ENCODE measurements around the gene THSD4.

THSD4 gene

DNA sequence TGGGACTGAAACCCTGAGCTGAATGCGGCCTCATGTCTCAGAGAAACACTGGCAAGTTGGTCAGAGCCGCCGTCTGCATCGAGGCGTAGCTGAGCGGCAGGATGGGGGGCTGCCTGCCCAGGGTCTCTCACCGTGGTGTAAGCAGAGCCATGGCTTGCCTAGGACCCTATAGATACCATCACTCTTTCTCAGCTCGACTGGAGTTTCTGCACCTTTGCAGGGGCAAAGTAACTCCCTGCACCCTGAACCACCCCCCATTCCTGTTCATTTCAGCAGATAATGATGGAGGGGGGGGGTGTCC is 666.6 kb downstream of the THSD4 start:
- no peaks in the 10 kb centered on the region for H3K9me3 ChIP-seq (ENCODE audit: low read depth, low read length)
- no peak overlapping the region for H3K9ac ChIP-seq (ENCODE audit: insufficient read length)
- no peak overlapping the region for H3K27ac ChIP-seq
- no peak for DNase-seq (ENCODE audit: low read depth, low spot score)
- no peak overlapping the region for H3K4me3 ChIP-seq
- no peak for TF ChIP-seq EZH2 (IDR thresholded peaks at IDR 0.05)
- TF ChIP-seq FOXP2 (optimal IDR thresholded peaks at IDR 0.05; ENCODE audit: control extremely low read depth, extremely low read length, insufficient read depth) = no peak
- no peak for TF ChIP-seq POLR2AphosphoS5 (IDR thresholded peaks at IDR 0.05; ENCODE audit: borderline replicate concordance, low read depth, low read length)
- H3K36me3 ChIP-seq (ENCODE audit: insufficient read depth, low read length) = no peaks in the 10 kb centered on the region

DNA sequence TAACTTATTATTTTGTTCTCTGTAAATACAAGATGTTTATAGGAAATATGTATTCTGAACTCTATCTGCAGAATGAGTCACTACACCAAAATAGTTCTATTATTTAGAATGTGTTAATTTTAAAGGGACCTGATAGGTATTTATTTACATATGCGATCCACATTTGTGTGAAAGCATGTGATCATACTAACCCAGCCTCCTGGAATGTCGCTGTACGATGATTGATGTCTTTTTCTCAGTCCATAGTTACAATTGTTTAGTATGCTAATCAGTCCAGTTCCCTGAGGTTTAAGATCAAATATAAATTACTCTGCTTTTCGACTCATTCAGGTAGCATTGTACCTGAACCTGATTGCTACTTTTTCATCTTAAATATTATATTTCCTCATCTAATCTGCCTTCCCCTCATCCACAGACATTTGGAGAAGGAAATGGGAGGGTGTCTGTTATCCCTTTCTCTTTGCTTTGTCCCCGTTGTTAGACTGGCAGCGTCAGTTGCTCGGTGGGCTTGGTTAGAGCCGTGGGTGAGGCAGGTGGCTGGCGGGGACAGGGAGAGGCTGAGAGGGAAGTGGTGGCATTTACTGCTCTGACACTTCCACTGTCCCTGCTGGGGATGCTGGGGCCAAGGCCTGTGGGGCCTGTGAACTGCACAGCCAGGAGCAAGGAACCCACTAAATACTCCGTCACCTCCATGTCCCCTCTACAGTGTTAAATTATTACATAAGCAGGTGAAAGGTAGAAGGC is 667.3 kb downstream of the THSD4 start:
- no peak for DNase-seq (ENCODE audit: low read depth, low spot score)
- Histone ChIP-seq H3K9ac (ENCODE audit: insufficient read length) (no peak overlapping the region), H3K36me3 (ENCODE audit: insufficient read depth, low read length) (no peaks in the 10 kb centered on the region), H3K4me3 (no peak overlapping the region), H3K27ac (no peak overlapping the region), H3K9me3 (ENCODE audit: low read depth, low read length) (no peaks in the 10 kb centered on the region)
- TF ChIP-seq EZH2 (IDR thresholded peaks at IDR 0.05) (no peak), FOXP2 (optimal IDR thresholded peaks at IDR 0.05; ENCODE audit: control extremely low read depth, extremely low read length, insufficient read depth) (no peak), POLR2AphosphoS5 (IDR thresholded peaks at IDR 0.05; ENCODE audit: borderline replicate concordance, low read depth, low read length) (no peak)

DNA sequence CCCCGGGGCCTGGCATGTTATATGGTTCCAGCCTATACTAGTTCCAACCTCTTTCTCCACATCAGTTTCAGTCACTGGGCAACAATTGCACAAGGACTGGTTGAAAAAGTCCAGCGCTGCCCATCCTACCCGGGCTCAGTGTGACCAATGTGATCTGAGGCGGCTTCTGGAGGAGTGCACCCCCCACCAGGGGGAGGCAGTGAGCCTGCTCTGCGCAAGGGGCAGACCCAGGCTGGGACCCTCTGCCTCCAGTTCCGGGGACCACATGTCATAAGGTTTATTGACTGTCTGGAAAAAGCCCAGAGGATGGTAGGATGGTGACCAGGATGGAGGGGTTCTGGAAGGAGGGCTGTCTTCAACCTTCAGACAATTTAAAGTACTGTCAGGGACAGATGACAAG is 669.4 kb downstream of the THSD4 start:
- H3K9me3 ChIP-seq (ENCODE audit: low read depth, low read length) = no peaks in the 10 kb centered on the region
- H3K27ac ChIP-seq = no peak overlapping the region
- H3K4me3 ChIP-seq = no peak overlapping the region
- no peak overlapping the region for H3K9ac ChIP-seq (ENCODE audit: insufficient read length)
- no peaks in the 10 kb centered on the region for H3K36me3 ChIP-seq (ENCODE audit: insufficient read depth, low read length)
- TF ChIP-seq FOXP2 (optimal IDR thresholded peaks at IDR 0.05; ENCODE audit: control extremely low read depth, extremely low read length, insufficient read depth) (no peak), POLR2AphosphoS5 (IDR thresholded peaks at IDR 0.05; ENCODE audit: borderline replicate concordance, low read depth, low read length) (no peak), EZH2 (IDR thresholded peaks at IDR 0.05) (no peak)
- no peak for DNase-seq (ENCODE audit: low read depth, low spot score)

DNA sequence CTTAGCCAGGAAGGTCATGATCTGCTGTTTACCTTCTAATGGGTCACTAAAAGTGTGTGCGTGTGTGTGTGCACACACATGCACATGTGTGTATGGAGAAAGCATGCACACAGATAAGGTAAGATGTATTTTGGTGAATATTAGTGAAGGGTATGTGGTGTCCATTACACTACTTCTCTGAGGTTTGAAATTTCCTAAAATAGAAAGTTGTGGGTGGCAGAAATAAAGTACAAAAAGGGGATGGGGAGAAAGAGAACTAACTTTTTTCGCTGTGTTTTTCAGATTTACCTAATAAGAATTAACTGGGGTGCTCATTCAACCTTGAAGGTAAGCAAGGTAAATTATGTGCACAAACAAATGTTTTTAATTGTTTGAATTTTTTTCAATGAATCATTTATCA is 670.7 kb downstream of the THSD4 start:
- no peak overlapping the region for H3K4me3 ChIP-seq
- no peak overlapping the region for H3K27ac ChIP-seq
- H3K9me3 ChIP-seq (ENCODE audit: low read depth, low read length) = no peaks in the 10 kb centered on the region
- H3K36me3 ChIP-seq (ENCODE audit: insufficient read depth, low read length) = no peaks in the 10 kb centered on the region
- no peak overlapping the region for H3K9ac ChIP-seq (ENCODE audit: insufficient read length)
- DNase-seq (ENCODE audit: low read depth, low spot score) = no peak
- TF ChIP-seq EZH2 (IDR thresholded peaks at IDR 0.05) = no peak
- TF ChIP-seq POLR2AphosphoS5 (IDR thresholded peaks at IDR 0.05; ENCODE audit: borderline replicate concordance, low read depth, low read length) = no peak
- no peak for TF ChIP-seq FOXP2 (optimal IDR thresholded peaks at IDR 0.05; ENCODE audit: control extremely low read depth, extremely low read length, insufficient read depth)

DNA sequence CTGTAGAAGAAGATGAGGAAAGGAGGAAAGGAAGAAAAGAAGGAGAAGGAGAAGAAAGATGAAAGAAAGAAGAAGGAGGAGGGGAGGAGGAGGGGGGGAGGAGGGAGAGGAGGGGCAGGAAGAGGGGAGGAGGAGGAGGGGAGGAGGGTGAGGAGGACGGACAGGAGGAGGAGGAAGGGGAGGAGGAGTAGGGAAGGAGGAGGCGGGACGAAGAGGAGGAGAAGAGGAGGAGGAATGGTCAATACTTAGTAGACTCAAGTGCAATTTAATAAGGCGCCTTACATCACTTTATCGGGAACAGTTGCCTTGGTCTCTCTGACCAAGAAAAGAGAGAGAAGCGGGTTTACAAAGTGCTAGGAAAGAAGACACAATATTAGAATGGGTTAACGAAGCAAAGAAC is 671.4 kb downstream of the THSD4 start:
- TF ChIP-seq EZH2 (IDR thresholded peaks at IDR 0.05) (no peak), POLR2AphosphoS5 (IDR thresholded peaks at IDR 0.05; ENCODE audit: borderline replicate concordance, low read depth, low read length) (no peak)
- H3K27ac ChIP-seq = no peak overlapping the region
- H3K36me3 ChIP-seq (ENCODE audit: insufficient read depth, low read length) = no peaks in the 10 kb centered on the region
- H3K9ac ChIP-seq (ENCODE audit: insufficient read length) = no peak overlapping the region
- H3K9me3 ChIP-seq (ENCODE audit: low read depth, low read length) = no peaks in the 10 kb centered on the region
- DNase-seq (ENCODE audit: low read depth, low spot score) = no peak
- no peak overlapping the region for H3K4me3 ChIP-seq

DNA sequence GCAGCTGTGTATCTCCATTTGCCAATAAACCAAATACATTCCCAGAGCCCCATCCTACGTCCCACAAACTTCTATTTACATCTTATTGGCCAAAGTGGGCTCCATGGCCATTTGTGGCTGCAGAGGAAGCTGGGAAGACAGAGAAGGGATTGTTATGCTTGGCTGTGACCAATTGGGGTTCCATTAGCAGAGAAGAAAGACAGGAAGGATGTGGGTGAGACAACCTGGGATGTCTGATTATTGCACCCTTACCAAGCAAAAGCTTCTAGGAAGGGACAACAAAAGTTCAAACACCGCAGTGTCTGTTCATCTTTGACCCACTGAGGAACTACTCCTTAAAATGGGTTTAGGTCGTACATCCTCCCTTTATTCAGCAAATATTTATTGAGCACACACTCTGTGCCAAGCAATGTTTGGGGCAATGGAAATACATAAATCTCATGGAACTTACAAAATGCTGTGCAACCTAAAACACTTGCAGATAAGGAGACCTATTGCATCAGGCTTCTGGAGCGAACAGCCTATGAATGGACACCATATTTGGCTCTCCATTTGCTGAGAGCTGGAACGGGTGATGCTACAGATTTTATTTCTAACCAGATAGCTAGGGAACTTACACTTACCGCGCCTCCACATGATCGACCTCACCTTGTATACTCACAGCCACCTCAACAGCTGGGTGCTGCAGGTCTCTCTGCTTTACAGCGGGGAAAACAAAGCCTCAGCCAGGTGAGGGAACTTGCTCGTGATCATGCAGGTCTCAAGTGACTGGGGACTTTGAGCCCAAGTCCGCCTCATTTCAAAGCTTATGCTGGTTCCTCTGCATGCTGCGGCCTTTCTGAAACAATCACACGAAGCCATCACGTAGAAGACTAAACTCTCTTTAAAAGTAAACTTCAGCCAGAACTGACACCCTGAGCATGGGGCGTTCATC is 673.6 kb downstream of the THSD4 start:
- no peak for TF ChIP-seq FOXP2 (optimal IDR thresholded peaks at IDR 0.05; ENCODE audit: control extremely low read depth, extremely low read length, insufficient read depth)
- no peak for TF ChIP-seq POLR2AphosphoS5 (IDR thresholded peaks at IDR 0.05; ENCODE audit: borderline replicate concordance, low read depth, low read length)
- no peak for TF ChIP-seq EZH2 (IDR thresholded peaks at IDR 0.05)
- Histone ChIP-seq H3K4me3 (no peak overlapping the region), H3K36me3 (ENCODE audit: insufficient read depth, low read length) (no peaks in the 10 kb centered on the region), H3K9ac (ENCODE audit: insufficient read length) (no peak overlapping the region), H3K27ac (no peak overlapping the region), H3K9me3 (ENCODE audit: low read depth, low read length) (no peaks in the 10 kb centered on the region)
- no peak for DNase-seq (ENCODE audit: low read depth, low spot score)

DNA sequence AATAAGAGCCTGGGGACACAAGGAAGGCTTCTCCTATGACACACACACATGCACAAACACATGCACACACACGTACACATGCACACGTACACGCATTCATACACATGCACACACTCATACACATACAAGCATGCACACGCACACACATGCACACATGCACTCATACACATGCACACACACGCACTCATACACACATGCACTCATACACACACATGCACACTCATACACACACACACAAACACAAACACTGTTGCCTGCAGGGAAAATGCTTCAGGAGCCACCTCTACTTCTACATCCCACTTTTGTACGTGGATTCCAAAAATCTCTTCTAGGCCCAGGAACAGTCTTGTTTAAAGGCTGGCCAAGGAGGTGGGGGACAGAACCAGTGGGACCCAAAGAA is 674.3 kb downstream of the THSD4 start:
- H3K27ac ChIP-seq = no peak overlapping the region
- no peak overlapping the region for H3K9ac ChIP-seq (ENCODE audit: insufficient read length)
- no peaks in the 10 kb centered on the region for H3K9me3 ChIP-seq (ENCODE audit: low read depth, low read length)
- H3K4me3 ChIP-seq = no peak overlapping the region
- no peak for TF ChIP-seq FOXP2 (optimal IDR thresholded peaks at IDR 0.05; ENCODE audit: control extremely low read depth, extremely low read length, insufficient read depth)
- no peak for TF ChIP-seq EZH2 (IDR thresholded peaks at IDR 0.05)
- no peak for TF ChIP-seq POLR2AphosphoS5 (IDR thresholded peaks at IDR 0.05; ENCODE audit: borderline replicate concordance, low read depth, low read length)
- H3K36me3 ChIP-seq (ENCODE audit: insufficient read depth, low read length) = no peaks in the 10 kb centered on the region
- no peak for DNase-seq (ENCODE audit: low read depth, low spot score)

DNA sequence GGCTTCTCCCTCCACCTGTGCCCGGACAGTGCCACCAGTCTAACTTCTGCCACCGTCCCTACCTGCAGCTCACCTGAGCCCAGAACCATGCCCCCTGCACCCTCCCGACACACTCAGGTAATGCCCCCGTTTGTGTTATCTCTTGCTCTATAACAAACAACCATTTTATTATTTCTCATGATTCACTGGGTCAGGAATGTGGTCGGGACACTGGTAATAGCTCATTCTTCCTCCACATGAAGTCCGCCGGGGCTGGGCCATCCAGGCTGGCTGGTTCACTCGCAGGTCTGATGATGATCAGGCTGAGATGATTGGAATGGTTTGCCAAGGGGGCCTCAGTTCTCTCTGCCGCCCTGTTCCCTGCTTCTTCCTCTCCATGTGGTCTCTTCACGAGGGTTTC is 674.8 kb downstream of the THSD4 start:
- H3K9ac ChIP-seq (ENCODE audit: insufficient read length) = no peak overlapping the region
- H3K4me3 ChIP-seq = no peak overlapping the region
- DNase-seq (ENCODE audit: low read depth, low spot score) = no peak
- H3K9me3 ChIP-seq (ENCODE audit: low read depth, low read length) = no peaks in the 10 kb centered on the region
- TF ChIP-seq POLR2AphosphoS5 (IDR thresholded peaks at IDR 0.05; ENCODE audit: borderline replicate concordance, low read depth, low read length) (no peak), FOXP2 (optimal IDR thresholded peaks at IDR 0.05; ENCODE audit: control extremely low read depth, extremely low read length, insufficient read depth) (no peak)
- H3K36me3 ChIP-seq (ENCODE audit: insufficient read depth, low read length) = no peaks in the 10 kb centered on the region
- no peak overlapping the region for H3K27ac ChIP-seq

Measured in SK-N-MC (cell line).